H1 (cell line): ENCODE results near the gene FAM53B. TPM values are rescaled to one million over a fixed set of nuclear protein-coding genes. Genes with fewer than 3 reads are reported as not detected.

ENCODE experiments used
- CTCF ChIA-PET: fragments of 300-600 bp; sonication (Branson Sonifier 250); formaldehyde crosslinking; loops from one replicate; lab custom pipeline; 2021; ENCODE audit not compliant: partially characterized antibody; lab: Charles Lee
- POLR2A ChIA-PET: fragments of 300-600 bp; sonication (Branson Sonifier 250); formaldehyde crosslinking; loops from one replicate; lab custom pipeline; 2021; ENCODE audit warnings: inconsistent platforms; ENCODE audit not compliant: partially characterized antibody; lab: Charles Lee
- DNase-seq, 2 experiments: peaks; one replicate each; pipeline versions ENCODE4 v3.0.0 to v3.0.0-alpha.2; 2010 to 2022; ENCODE audit warnings: low spot score in 2 of 2, low read depth in 1 of 2, mixed read lengths in 1 of 2
- FAIRE-seq: peaks from 2 replicates; lab custom pipeline; 2011; peaks lifted over from hg19 to GRCh38; lab: Jason Lieb, UNC
- H2AFZ ChIP-seq: 2 replicates; pipeline ENCODE4 v1.8.1; 2012; ENCODE audit warnings: low read length, inconsistent platforms
- H2AK5ac ChIP-seq: 2 replicates; pipeline ENCODE4 v1.6.1; 2013; ENCODE audit warnings: low read depth, low read length
- H2BK120ac ChIP-seq: replicated peaks from 2 replicates; pipeline ENCODE3; 2013; ENCODE audit warnings: low read depth, low read length, inconsistent platforms
- H2BK12ac ChIP-seq: 2 replicates; pipeline ENCODE4 v1.6.1; 2013; ENCODE audit warnings: low read depth, low read length
- H2BK15ac ChIP-seq: 2 replicates; pipeline ENCODE4 v1.6.1; 2013; ENCODE audit warnings: low read length
- H2BK20ac ChIP-seq: 2 replicates; pipeline ENCODE4 v1.6.1; 2013; ENCODE audit warnings: low read length
- H2BK5ac ChIP-seq: 2 replicates; pipeline ENCODE4 v1.6.1; 2013; ENCODE audit warnings: low read depth, low read length
- H3K14ac ChIP-seq: 2 replicates; pipeline ENCODE4 v1.6.1; 2013; ENCODE audit warnings: inconsistent platforms; ENCODE audit not compliant: insufficient read length
- H3K18ac ChIP-seq: 2 replicates; pipeline ENCODE4 v1.6.1; 2013; ENCODE audit warnings: low read length; ENCODE audit errors: extremely low read depth
- H3K23ac ChIP-seq: 2 replicates; pipeline ENCODE4 v1.6.1; 2013; ENCODE audit warnings: inconsistent platforms; ENCODE audit not compliant: insufficient read length
- H3K23me2 ChIP-seq: 2 replicates; pipeline ENCODE4 v1.6.1; 2013; ENCODE audit warnings: low read depth, low read length
- H3K27ac ChIP-seq: 2 replicates; pipeline ENCODE4 v1.6.1; 2011; ENCODE audit warnings: low read depth, low read length, inconsistent platforms
- H3K27me3 ChIP-seq, 4 experiments: replicated peaks in 1 of 4; 1 replicate in 1 of 4; 2 replicates in 3 of 4; pipeline versions ENCODE4 v1.6.1 to v1.8.1; 2011 to 2013; ENCODE audit warnings: low read length in 3 of 4, mild to moderate bottlenecking in 3 of 4, inconsistent platforms in 2 of 4, mixed read lengths in 2 of 4, moderate library complexity in 1 of 4; ENCODE audit not compliant: control insufficient read depth in 3 of 4, insufficient read depth in 3 of 4; ENCODE audit errors: extremely low read depth in 1 of 4
- H3K36me3 ChIP-seq, 4 experiments: 2 replicates each; pipeline versions ENCODE4 v1.6.1 to v1.8.1; 2011 to 2013; ENCODE audit warnings: mild to moderate bottlenecking in 4 of 4, low read length in 3 of 4, moderate library complexity in 2 of 4, control low read depth in 1 of 4, inconsistent platforms in 1 of 4; ENCODE audit not compliant: insufficient read depth in 4 of 4, control insufficient read depth in 2 of 4
- H3K4ac ChIP-seq: replicated peaks from 2 replicates; pipeline ENCODE3; 2013; ENCODE audit warnings: low read length, low read depth, mixed read lengths, inconsistent platforms; ENCODE audit not compliant: insufficient read length
- H3K4me1 ChIP-seq, 4 experiments: replicated peaks in 1 of 4; 1 replicate in 1 of 4; 2 replicates in 3 of 4; pipeline versions ENCODE4 v1.6.1 to v1.8.1; 2011 to 2013; ENCODE audit warnings: low read length in 3 of 4, inconsistent platforms in 2 of 4, mixed read lengths in 1 of 4; ENCODE audit not compliant: insufficient read depth in 4 of 4, control insufficient read depth in 3 of 4
- H3K4me2 ChIP-seq, 2 experiments: 2 replicates each; pipeline versions ENCODE4 v1.6.1 to v1.8.1; 2011 to 2013; ENCODE audit warnings: low read depth in 2 of 2, low read length in 2 of 2, control low read depth in 1 of 2, inconsistent platforms in 1 of 2, mild to moderate bottlenecking in 1 of 2; ENCODE audit not compliant: insufficient read depth in 1 of 2
- H3K4me3 ChIP-seq, 4 experiments: fragments of 200-600, 300-600 bp in 1 of 4; sonication (generic), shearing (Covaris generic), sonication (Bioruptor Twin) in 1 of 4; 2 replicates each; pipeline versions ENCODE4 v1.5.1 to v1.8.1; 2011 to 2016; ENCODE audit warnings: low read length in 4 of 4, low read depth in 3 of 4, control low read depth in 2 of 4, inconsistent platforms in 2 of 4, mild to moderate bottlenecking in 2 of 4, mixed read lengths in 1 of 4, moderate library complexity in 1 of 4; ENCODE audit not compliant: insufficient read depth in 2 of 4; ENCODE audit errors: extremely low read depth in 1 of 4
- H3K56ac ChIP-seq: replicated peaks from 2 replicates; pipeline ENCODE3; 2013; ENCODE audit warnings: low read depth, mild to moderate bottlenecking, mixed read lengths, low read length, inconsistent platforms; ENCODE audit not compliant: insufficient read length
- H3K79me1 ChIP-seq: 2 replicates; pipeline ENCODE4 v1.6.1; 2013; ENCODE audit warnings: low read depth, low read length, control low read depth
- H3K79me2 ChIP-seq, 2 experiments: 2 replicates each; pipeline versions ENCODE4 v1.6.1 to v1.8.1; 2012 to 2013; ENCODE audit warnings: low read length in 2 of 2, mild to moderate bottlenecking in 2 of 2, inconsistent platforms in 1 of 2; ENCODE audit not compliant: insufficient read depth in 2 of 2, control insufficient read depth in 1 of 2
- H3K9ac ChIP-seq, 4 experiments: replicated peaks in 1 of 4; 1 replicate in 1 of 4; 2 replicates in 3 of 4; pipeline versions ENCODE4 v1.6.1 to v1.8.1; 2011 to 2013; ENCODE audit warnings: low read depth in 3 of 4, low read length in 3 of 4, control low read depth in 2 of 4, mild to moderate bottlenecking in 2 of 4, moderate library complexity in 2 of 4, inconsistent platforms in 1 of 4; ENCODE audit errors: extremely low read depth in 1 of 4
- H3K9me3 ChIP-seq, 2 experiments: 2 replicates each; pipeline versions ENCODE4 v1.6.1 to v1.8.1; 2012 to 2013; ENCODE audit warnings: mild to moderate bottlenecking in 2 of 2, moderate library complexity in 2 of 2, control low read depth in 1 of 2, inconsistent platforms in 1 of 2, low read depth in 1 of 2, low read length in 1 of 2, mixed read lengths in 1 of 2; ENCODE audit not compliant: insufficient read depth in 2 of 2
- H4K20me1 ChIP-seq, 2 experiments: replicated peaks in 1 of 2; 2 replicates each; pipeline versions ENCODE3 to v1.8.1; 2011 to 2013; ENCODE audit warnings: inconsistent platforms in 2 of 2, low read length in 2 of 2, mild to moderate bottlenecking in 1 of 2; ENCODE audit not compliant: insufficient read depth in 2 of 2, control insufficient read depth in 1 of 2
- H4K5ac ChIP-seq: 2 replicates; pipeline ENCODE4 v1.6.1; 2013; ENCODE audit warnings: low read length, low read depth, mixed read lengths, inconsistent platforms; ENCODE audit not compliant: insufficient read length
- H4K8ac ChIP-seq: 2 replicates; pipeline ENCODE4 v1.8.0; 2013; ENCODE audit warnings: mild to moderate bottlenecking, moderate library complexity, low read length, inconsistent platforms; ENCODE audit not compliant: insufficient read depth; ENCODE audit errors: extremely low read depth
- H4K91ac ChIP-seq: replicated peaks from 2 replicates; pipeline ENCODE3; 2013; ENCODE audit warnings: low read length, mixed read lengths, inconsistent platforms; ENCODE audit not compliant: insufficient read length
- ASH2L ChIP-seq: fragments of 200-600, 300-600 bp; sonication (generic); IDR thresholded peaks from one replicate; pipeline ENCODE4 v1.7.1; 2017; ENCODE audit warnings: low read length
- ATF3 ChIP-seq: IDR thresholded peaks from 2 replicates; pipeline ENCODE4 v1.6.1; 2011; ENCODE audit warnings: low read depth, mild to moderate bottlenecking, low read length; ENCODE audit not compliant: insufficient read depth
- BRCA1 ChIP-seq: IDR thresholded peaks from 2 replicates; pipeline ENCODE4 v1.6.1; 2012; ENCODE audit warnings: low read depth, low read length, improper control_type of control experiment
- CHD1 ChIP-seq: IDR thresholded peaks from 2 replicates; pipeline ENCODE4 v1.6.1; 2012; ENCODE audit warnings: low read depth, low read length, improper control_type of control experiment
- EP300 ChIP-seq, 2 experiments: IDR thresholded peaks; 1 replicate in 1 of 2; 2 replicates in 1 of 2; pipeline ENCODE4 v1.6.1; 2011 to 2012; ENCODE audit warnings: low read depth in 2 of 2, low read length in 2 of 2, mild to moderate bottlenecking in 2 of 2, borderline replicate concordance in 1 of 2, inconsistent platforms in 1 of 2, moderate library complexity in 1 of 2
- GTF2F1 ChIP-seq: IDR thresholded peaks from 2 replicates; pipeline ENCODE4 v1.6.1; 2012; ENCODE audit warnings: low read depth, low read length, improper control_type of control experiment, borderline replicate concordance
- HDAC2 ChIP-seq, 2 experiments: fragments of 300-600 bp in 1 of 2; sonication (generic) in 1 of 2; IDR thresholded peaks; 2 replicates each; pipeline ENCODE4 v1.6.1; 2011 to 2012; ENCODE audit warnings: low read depth in 2 of 2, low read length in 2 of 2, mild to moderate bottlenecking in 2 of 2, moderate library complexity in 2 of 2, borderline replicate concordance in 1 of 2, inconsistent platforms in 1 of 2
- JUN ChIP-seq: IDR thresholded peaks from 2 replicates; pipeline ENCODE4 v1.6.1; 2011; ENCODE audit warnings: low read depth, mild to moderate bottlenecking, improper control_type of control experiment, low read length
- MAFK ChIP-seq: IDR thresholded peaks from 2 replicates; pipeline ENCODE4 v1.6.1; 2012; ENCODE audit warnings: low read depth, mild to moderate bottlenecking, improper control_type of control experiment, low read length
- SIX5 ChIP-seq: IDR thresholded peaks from 2 replicates; pipeline ENCODE4 v1.6.1; 2011; ENCODE audit warnings: mild to moderate bottlenecking, low read depth, low read length
- SP4 ChIP-seq: IDR thresholded peaks from 2 replicates; pipeline ENCODE4 v1.6.1; 2012; ENCODE audit warnings: low read length, inconsistent platforms
- TAF7 ChIP-seq: optimal IDR thresholded peaks from 2 replicates; pipeline ENCODE3; 2011; ENCODE audit warnings: low read depth, mild to moderate bottlenecking, inconsistent platforms, low read length, moderate library complexity, borderline replicate concordance
- TEAD4 ChIP-seq: IDR thresholded peaks from 2 replicates; pipeline ENCODE4 v1.6.1; 2012; ENCODE audit warnings: low read depth, low read length, inconsistent platforms, mixed read lengths
- ZNF274 ChIP-seq: IDR thresholded peaks from 2 replicates; pipeline ENCODE4 v1.7.0; 2012; ENCODE audit warnings: low read length, borderline replicate concordance; ENCODE audit errors: extremely low read depth
- WGBS, 2 experiments: shearing (Covaris generic) in 1 of 2; methylation state at CpG; one replicate each; pipeline versions ENCODE4 v1.1.6 to v1.1.7; 2013 to 2015; ENCODE audit warnings: low lambda C conversion rate in 2 of 2, mixed read lengths in 2 of 2, inconsistent platforms in 1 of 2, low coverage in 1 of 2, missing lambda C conversion rate in 1 of 2; ENCODE audit not compliant: insufficient replicate concordance in 2 of 2, insufficient coverage in 1 of 2, insufficient read length in 1 of 2; ENCODE audit errors: extremely low coverage in 1 of 2, missing lambda C conversion rate in 1 of 2; 5-methylcytosine and 5-hydroxymethylcytosine counted together
- polyA plus RNA-seq, 7 experiments: library from polyadenylated mRNA; depleted of rRNA in 3 of 7; stranded (reverse) in 5 of 7; unstranded in 2 of 7; fragments of >200 nt in 5 of 7; fragments of 200-250 nt in 2 of 7; gene quantifications; 1 replicate in 5 of 7; 2 replicates in 1 of 7; 4 replicates in 1 of 7; pipeline versions ENCODE4 v1.2.1 to v1.2.3, GENCODE V29; 2011 to 2013; ENCODE audit warnings: missing spikeins in 2 of 7, mixed read lengths in 2 of 7
- total RNA-seq: library from RNA; stranded (reverse); fragmentation: NEBNext Ultra II Directional; extraction: Animal tissue kit (Norgen Biotek cat#: 25700); gene quantifications from 2 replicates; pipeline ENCODE4 v1.2.1, GENCODE V29; 2021

The FAM53B gene
- total and polyA plus RNA-seq, 2 of the 8 experiments (the other 6 are each of a cell fraction or from before 2014, with no cell fraction given) = 5.3 to 14.4 TPM

GRCh38 chr10:124591123-124591495, 153.1 kb downstream of the FAM53B start:
- Histone ChIP-seq H3K23ac (no peak overlapping the region), H3K4ac (no peak overlapping the region), H2AK5ac (no peak overlapping the region), H3K4me1 (no peaks in the 10 kb centered on the region), H4K5ac (no peak overlapping the region), H3K4me2 (no peak overlapping the region), H2BK15ac (no peak overlapping the region), H2BK120ac (no peak overlapping the region), H3K9me3 (no peaks in the 10 kb centered on the region), H3K23me2 (no peaks in the 10 kb centered on the region), H4K20me1 (peaks cover 2% of the 10 kb centered on the region in 2 experiments), H3K14ac (no peak overlapping the region), H3K18ac (no peak overlapping the region), H2BK12ac (no peak overlapping the region), H3K27me3 (no peaks in the 10 kb centered on the region), H3K79me2 (no peaks in the 10 kb centered on the region), H4K8ac (no peak overlapping the region), H3K27ac (no peak overlapping the region), H2AFZ (no peak overlapping the region), H3K4me3 (no peak overlapping the region), H3K36me3 (no peaks in the 10 kb centered on the region), H3K56ac (no peak overlapping the region), H3K9ac (no peak overlapping the region), H3K79me1 (no peaks in the 10 kb centered on the region), H2BK20ac (no peak overlapping the region), H4K91ac (no peak overlapping the region), H2BK5ac (no peak overlapping the region)
- ChIA-PET CTCF (interaction anchor here (0.6 to 1.1 kb wide), 5 partner anchors 9 to 206 kb away, joined by 3 to 4 read pairs (median 3); no protein-coding TSS in a partner anchor), POLR2A (no interaction called here)
- 98% methylated on average over 4 of the region's 5 CpGs; no CpG with 5 or more reads in 1 of the 2 experiments for WGBS, 2 experiments
- FAIRE-seq (no peak), DNase-seq (no peak)
- TF ChIP-seq SP4 (no peak), BRCA1 (no peak), ZNF274 (no peak), MAFK (no peak), TEAD4 (no peak), TAF7 (no peak), GTF2F1 (no peak), ATF3 (no peak), ASH2L (no peak), JUN (no peak), CHD1 (no peak), EP300 (IDR thresholded peaks at IDR 0.05; ENCODE audit: borderline replicate concordance in 1 of 2, low read depth in 2 of 2, low read length in 2 of 2) (no peak), HDAC2 (IDR thresholded peaks at IDR 0.05; ENCODE audit: borderline replicate concordance in 1 of 2, low read depth in 2 of 2, low read length in 2 of 2) (no peak), SIX5 (no peak)
